GM18520 (cell line): ENCODE results near the gene TKTL1.
A peak's percentile ranks its signal among the peaks of the same experiment; 100 is the strongest.

Experiments
- ATAC-seq: cut with Tn5 transposase; IDR thresholded peaks from one replicate; pipeline ENCODE4 v1.9.1; 2021; ENCODE audit not compliant: unreplicated experiment

TKTL1 gene

GRCh38 chrX:154359362-154360154, 64.0 kb downstream of the TKTL1 start:
- no peak for ATAC-seq

- ATAC-seq: no peak
These were observed 64.6 kb downstream of the TKTL1 start for GRCh38 chrX:154360155-154360713.

- no peak for ATAC-seq
These were observed 66.6 kb downstream of the TKTL1 start for GRCh38 chrX:154362085-154362742.

GRCh38 chrX:154363706-154364439, 68.3 kb downstream of the TKTL1 start:
- ATAC-seq: no peak

GRCh38 chrX:154365052-154365600, 69.5 kb downstream of the TKTL1 start:
- ATAC-seq: no peak

- no peak for ATAC-seq
These were observed 70.5 kb downstream of the TKTL1 start for GRCh38 chrX:154365997-154366665.

- no peak for ATAC-seq
These were observed 71.1 kb downstream of the TKTL1 start for GRCh38 chrX:154366666-154367055.

- no peak for ATAC-seq
These were observed 72.1 kb downstream of the TKTL1 start for GRCh38 chrX:154367474-154368308.

GRCh38 chrX:154368630-154369448, 73.2 kb downstream of the TKTL1 start:
- ATAC-seq: peak; percentile 34

GRCh38 chrX:154369449-154370299, 74.1 kb downstream of the TKTL1 start:
- ATAC-seq: no peak

GRCh38 chrX:154370300-154371016, 74.9 kb downstream of the TKTL1 start:
- ATAC-seq: no peak

- peak; percentile 33 for ATAC-seq
These were observed 75.6 kb downstream of the TKTL1 start for GRCh38 chrX:154371017-154371788.

- ATAC-seq: no peak
These were observed 76.2 kb downstream of the TKTL1 start for GRCh38 chrX:154371789-154372300.

GRCh38 chrX:154372612-154373022, 77.0 kb downstream of the TKTL1 start:
- ATAC-seq: no peak

- no peak for ATAC-seq
These were observed 78.0 kb downstream of the TKTL1 start for GRCh38 chrX:154373340-154374306.
